Activated CD4-positive, alpha-beta T cell treated with anti-CD3 and anti-CD28 coated beads, Interleukin-2, amount 50 U/mL, for 1 hour (primary cell): ENCODE data around the gene NXN.
"Not testable (repeated sequence)": the region's sequence is repeated elsewhere in the genome, so short reads cannot be mapped to it uniquely, and the experiment has no call there.

ENCODE experiments used
- DNase-seq: peaks from one replicate; pipeline ENCODE4 v3.0.0-alpha.2; 2020

NXN gene

GRCh38 chr17:881778-882177 lies 97.8 kb downstream of the NXN start:
- no peak for DNase-seq

GRCh38 chr17:880443-881269 lies 98.9 kb downstream of the NXN start:
- no peak for DNase-seq

- peak; percentile 67 for DNase-seq
Observed at GRCh38 chr17:879546-880442, 99.8 kb downstream of the NXN start.

GRCh38 chr17:877630-878029 lies 101.9 kb downstream of the NXN start:
- DNase-seq = no peak

- no peak for DNase-seq
Observed at GRCh38 chr17:876272-876671, 103.3 kb downstream of the NXN start.

GRCh38 chr17:874590-874989 lies 105.0 kb downstream of the NXN start:
- not testable (repeated sequence) for DNase-seq

GRCh38 chr17:872855-873254 lies 106.7 kb downstream of the NXN start:
- DNase-seq = no peak

- DNase-seq = no peak
Observed at GRCh38 chr17:871751-872519, 107.6 kb downstream of the NXN start.

GRCh38 chr17:869567-870525 lies 109.7 kb downstream of the NXN start:
- DNase-seq = no peak

- no peak for DNase-seq
Observed at GRCh38 chr17:869086-869485, 110.5 kb downstream of the NXN start.

GRCh38 chr17:867896-868489 lies 111.6 kb downstream of the NXN start:
- DNase-seq = no peak

GRCh38 chr17:867238-867637 lies 112.3 kb downstream of the NXN start:
- not testable (repeated sequence) for DNase-seq

GRCh38 chr17:866568-867103 lies 112.9 kb downstream of the NXN start:
- DNase-seq = no peak

- no peak for DNase-seq
Observed at GRCh38 chr17:864315-864714, 115.3 kb downstream of the NXN start.

- DNase-seq = no peak
Observed at GRCh38 chr17:863880-864279, 115.7 kb downstream of the NXN start.

- DNase-seq = no peak
Observed at GRCh38 chr17:862582-862981, 117.0 kb downstream of the NXN start.

- DNase-seq = no peak
Observed at GRCh38 chr17:861364-861763, 118.2 kb downstream of the NXN start.

GRCh38 chr17:860805-861204 lies 118.8 kb downstream of the NXN start:
- no peak for DNase-seq

- no peak for DNase-seq
Observed at GRCh38 chr17:859824-860195, 119.8 kb downstream of the NXN start.

GRCh38 chr17:859061-859823 lies 120.3 kb downstream of the NXN start:
- DNase-seq = no peak

GRCh38 chr17:856149-856548 lies 123.4 kb downstream of the NXN start:
- DNase-seq = no peak
